Left forelimb (tissue), 1 donor: ENCODE results near the gene UTRN.

Source experiments
- DNase-seq: peaks from one replicate; pipeline ENCODE4 v3.0.0-alpha.2; 2018; ENCODE audit warnings: low spot score

Gene UTRN

GRCh38 chr6:144284783-144285547 is at the start of gene UTRN:
Gene UTRN, plus strand, starts transcription at chr6:144285335. Its CDS starts 6,494 bp downstream, at chr6:144291829.
- DNase-seq, result peak; percentile 90

GRCh38 chr6:144244688-144245087 is 40.4 kb upstream of the UTRN start:
- DNase-seq, result no peak

- no peak for DNase-seq
Observed at GRCh38 chr6:144246988-144247387, 38.1 kb upstream of the UTRN start.

GRCh38 chr6:144248003-144248402 is 37.1 kb upstream of the UTRN start:
- DNase-seq, result no peak

GRCh38 chr6:144248476-144249301 is 36.4 kb upstream of the UTRN start:
- no peak for DNase-seq

- DNase-seq, result no peak
Observed at GRCh38 chr6:144250276-144250675, 34.9 kb upstream of the UTRN start.

- no peak for DNase-seq
Observed at GRCh38 chr6:144252259-144252658, 32.9 kb upstream of the UTRN start.

- DNase-seq, result no peak
Observed at GRCh38 chr6:144259986-144260385, 25.1 kb upstream of the UTRN start.

- DNase-seq, result no peak
Observed at GRCh38 chr6:144262470-144263369, 22.4 kb upstream of the UTRN start.

GRCh38 chr6:144263786-144264185 is 21.3 kb upstream of the UTRN start:
- DNase-seq, result no peak

GRCh38 chr6:144264270-144265060 is 20.7 kb upstream of the UTRN start:
- no peak for DNase-seq

- DNase-seq, result no peak
Observed at GRCh38 chr6:144265061-144265357, 20.1 kb upstream of the UTRN start.

- DNase-seq, result no peak
Observed at GRCh38 chr6:144265390-144265789, 19.7 kb upstream of the UTRN start.

GRCh38 chr6:144266091-144266649 is 19.0 kb upstream of the UTRN start:
- DNase-seq, result no peak

- DNase-seq, result no peak
Observed at GRCh38 chr6:144268794-144269349, 16.3 kb upstream of the UTRN start.

- DNase-seq, result no peak
Observed at GRCh38 chr6:144277174-144277573, 8.0 kb upstream of the UTRN start.

GRCh38 chr6:144277605-144278227 is 7.4 kb upstream of the UTRN start:
- DNase-seq, result no peak

GRCh38 chr6:144278659-144279314 is 6.3 kb upstream of the UTRN start:
- no peak for DNase-seq

- no peak for DNase-seq
Observed at GRCh38 chr6:144279484-144280150, 5.5 kb upstream of the UTRN start.
